GM19397 (cell line): Measurements from ENCODE around the gene ZBTB44.
"Not testable (repeated sequence)": the region's sequence is repeated elsewhere in the genome, so short reads cannot be mapped to it uniquely, and the experiment has no call there.

Experiments
- ATAC-seq: cut with Tn5 transposase; IDR thresholded peaks from one replicate; pipeline ENCODE4 v1.9.1; 2021; ENCODE audit warnings: mild to moderate bottlenecking, moderate library complexity; ENCODE audit not compliant: unreplicated experiment

Gene ZBTB44

DNA sequence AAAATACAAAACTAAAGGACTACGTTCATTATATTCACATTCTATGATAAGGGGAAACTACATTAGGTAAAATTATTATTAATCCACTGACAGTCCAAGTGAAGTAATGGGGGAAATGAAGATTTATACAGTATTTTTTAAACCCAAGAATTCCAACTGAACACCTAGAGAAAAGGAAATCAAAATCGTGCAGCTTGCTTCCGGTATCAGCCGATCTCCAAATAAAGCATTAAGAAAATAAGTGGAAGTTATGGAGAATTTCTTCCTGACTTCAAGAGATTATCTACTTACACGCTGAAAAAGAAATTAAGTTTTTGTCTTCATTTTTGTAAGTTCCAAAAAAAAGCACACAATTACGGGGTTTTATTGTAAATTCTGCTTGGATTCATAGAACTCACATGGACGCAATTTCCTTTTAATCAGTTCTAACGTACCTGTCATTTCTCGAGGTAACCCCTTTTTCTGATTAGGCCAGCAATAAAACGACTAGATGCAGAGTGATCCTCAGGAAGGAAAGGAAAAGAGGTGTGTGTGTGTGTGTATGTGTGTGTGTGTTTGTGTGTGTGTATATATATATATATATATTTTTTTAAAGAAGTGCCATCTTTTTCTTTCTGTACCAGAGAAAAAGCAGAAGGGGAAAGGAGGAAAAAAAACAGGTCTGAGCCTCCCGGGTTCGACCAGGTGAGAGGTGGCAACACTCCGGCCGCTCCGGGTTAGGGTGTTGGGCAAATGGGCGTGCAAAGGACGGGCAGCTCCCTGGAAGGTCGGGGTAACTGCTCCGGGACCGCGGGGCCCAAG is 1.1 kb downstream of the ZBTB44 start:
- no peak for ATAC-seq

DNA sequence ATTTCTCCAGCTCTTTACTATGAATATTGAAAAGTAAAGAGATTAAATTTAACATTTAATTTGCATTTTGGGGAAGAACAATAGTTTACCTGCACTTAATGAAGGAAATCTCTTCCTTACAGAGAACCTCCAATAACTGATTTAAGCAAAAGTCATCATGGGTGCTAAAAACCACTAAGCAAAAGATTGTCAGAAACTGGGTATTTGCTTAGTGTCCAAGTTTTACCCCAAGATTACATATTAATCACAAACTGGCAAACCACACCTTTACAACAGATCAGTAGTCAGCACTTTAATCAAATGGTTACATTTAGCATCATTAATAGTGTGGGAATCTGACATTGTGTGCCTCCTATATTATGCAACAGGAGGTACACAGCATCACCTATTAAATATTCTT is 2.7 kb downstream of the ZBTB44 start:
- ATAC-seq = no peak

DNA sequence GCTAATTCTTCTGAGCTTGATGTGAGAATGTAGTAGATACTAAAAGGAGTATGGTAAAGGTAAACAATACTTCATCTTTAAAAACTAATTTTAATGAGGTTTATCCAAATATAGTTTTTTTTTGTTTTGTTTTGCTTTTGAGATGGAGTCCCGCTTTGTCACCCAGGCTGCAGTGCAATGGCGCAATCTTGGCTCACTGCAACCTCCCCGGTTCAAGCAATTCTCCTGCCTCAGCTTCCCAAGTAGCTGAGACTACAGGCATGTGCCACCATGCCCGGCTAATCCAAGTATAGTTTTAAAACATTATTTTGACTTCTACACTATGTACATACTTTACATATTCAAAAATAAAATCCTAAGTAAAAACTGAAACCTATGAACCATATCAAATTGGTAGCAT is 4.1 kb downstream of the ZBTB44 start:
- ATAC-seq = no peak

DNA sequence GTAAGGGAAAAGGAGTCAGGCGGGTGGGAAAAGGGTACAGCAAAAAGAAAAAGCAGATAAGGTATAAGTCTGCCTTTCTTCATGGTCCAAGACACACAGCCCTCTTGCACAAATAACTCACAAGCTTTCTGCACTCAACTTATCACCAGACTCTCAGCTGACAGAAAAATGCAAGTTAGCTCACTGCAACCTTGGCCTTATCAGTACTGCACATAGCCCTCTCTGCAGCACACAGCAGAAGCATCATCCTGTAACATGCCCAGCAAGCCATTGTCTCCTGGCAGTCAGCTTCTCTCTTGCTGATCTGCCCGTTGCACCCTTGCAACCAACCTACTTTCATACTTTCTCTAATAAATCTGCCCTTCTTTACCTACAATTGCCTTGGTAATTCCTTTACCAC is 5.8 kb downstream of the ZBTB44 start:
- no peak for ATAC-seq

DNA sequence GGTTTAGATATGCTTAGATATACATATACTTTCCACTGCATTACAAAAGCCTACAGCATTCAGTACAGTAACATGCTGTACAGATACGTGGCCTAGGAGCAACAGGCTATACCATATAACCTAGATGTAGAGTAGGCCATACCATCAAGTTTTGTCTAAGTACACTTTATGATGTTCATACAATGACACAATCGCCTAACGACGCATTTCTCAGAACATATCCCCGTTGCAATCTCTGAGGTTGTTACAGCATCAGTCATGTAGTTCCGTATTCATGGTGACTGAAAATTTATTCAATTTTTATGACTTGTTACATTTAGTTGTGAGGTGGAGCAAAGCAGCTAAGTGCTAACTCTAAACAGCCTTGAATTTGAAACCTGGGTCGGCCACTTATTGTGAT is 6.7 kb downstream of the ZBTB44 start:
- ATAC-seq = no peak

DNA sequence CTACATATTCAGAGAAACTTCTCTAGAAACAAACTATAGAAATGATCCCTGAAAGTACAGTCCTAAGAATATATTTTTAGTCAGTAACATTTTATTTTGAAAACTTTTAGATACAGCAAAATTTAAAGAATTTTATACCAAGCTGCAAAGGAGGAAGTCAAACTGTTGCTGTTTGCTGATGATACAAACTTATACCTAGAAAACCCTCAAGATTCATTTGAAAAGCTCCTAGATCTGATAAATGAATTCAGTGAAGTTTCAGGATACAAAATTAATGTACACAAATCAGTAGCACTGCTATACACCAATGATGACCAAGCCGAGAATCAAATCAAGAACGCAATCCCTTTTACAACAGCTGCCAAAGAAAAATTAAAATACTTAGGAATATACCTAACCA is 10.1 kb downstream of the ZBTB44 start:
- no peak for ATAC-seq

DNA sequence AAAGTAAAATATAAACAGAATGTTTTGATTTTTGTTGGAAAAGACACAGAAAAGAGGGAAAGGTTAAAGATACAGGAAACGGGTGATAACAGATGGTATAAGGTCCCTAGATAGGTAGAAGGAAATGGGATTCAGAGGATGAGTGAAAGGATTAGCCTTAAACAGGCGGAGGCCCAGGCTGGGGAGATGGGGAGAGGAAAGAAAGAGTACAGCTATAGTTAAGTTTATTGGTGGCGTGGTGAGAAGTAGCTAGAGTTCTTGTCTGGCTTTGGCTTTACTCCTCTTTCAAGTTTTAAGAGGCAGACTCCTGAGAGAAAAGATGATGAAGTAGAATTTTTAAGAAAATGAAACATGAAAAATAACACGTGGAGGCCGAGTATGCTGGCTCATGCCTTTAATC is 13.7 kb downstream of the ZBTB44 start:
- peak; percentile 16 for ATAC-seq

DNA sequence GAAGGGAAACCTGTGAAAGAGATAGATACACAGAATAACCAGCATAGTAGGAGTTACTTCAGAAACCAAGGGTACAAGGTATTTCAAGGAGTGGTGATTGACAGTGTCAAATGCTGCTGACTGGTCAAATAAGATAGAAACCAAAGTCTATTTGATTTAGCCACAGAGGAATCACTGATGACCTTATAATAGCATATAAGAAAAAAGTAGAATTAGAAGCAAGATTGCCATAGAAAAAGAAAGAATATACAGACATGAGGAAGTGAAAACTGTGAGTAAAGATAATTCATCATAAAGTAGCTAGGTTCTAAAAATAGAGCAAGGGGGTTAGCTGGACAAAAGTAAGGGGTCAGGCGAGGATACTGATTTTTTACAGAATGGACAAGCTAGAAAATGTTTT is 14.2 kb downstream of the ZBTB44 start:
- peak; percentile 42 for ATAC-seq

DNA sequence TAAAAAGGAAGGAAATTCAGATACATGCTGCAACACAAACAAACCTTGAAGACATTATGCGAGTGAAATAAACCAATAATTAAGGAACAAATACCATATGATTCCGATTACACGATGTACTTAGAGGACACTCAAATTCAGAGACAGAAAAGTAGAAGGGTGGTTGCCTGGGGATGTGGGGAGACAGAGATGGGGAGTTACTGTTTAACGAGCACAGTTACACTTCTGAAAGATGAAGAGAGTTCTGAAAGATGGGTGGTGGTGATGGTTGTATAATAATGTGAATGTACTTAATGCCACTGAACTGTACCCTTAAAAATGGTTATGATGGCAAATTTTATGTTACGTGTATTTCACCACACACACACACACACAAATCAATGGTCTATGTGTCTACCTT is 14.7 kb downstream of the ZBTB44 start:
- ATAC-seq = no peak

DNA sequence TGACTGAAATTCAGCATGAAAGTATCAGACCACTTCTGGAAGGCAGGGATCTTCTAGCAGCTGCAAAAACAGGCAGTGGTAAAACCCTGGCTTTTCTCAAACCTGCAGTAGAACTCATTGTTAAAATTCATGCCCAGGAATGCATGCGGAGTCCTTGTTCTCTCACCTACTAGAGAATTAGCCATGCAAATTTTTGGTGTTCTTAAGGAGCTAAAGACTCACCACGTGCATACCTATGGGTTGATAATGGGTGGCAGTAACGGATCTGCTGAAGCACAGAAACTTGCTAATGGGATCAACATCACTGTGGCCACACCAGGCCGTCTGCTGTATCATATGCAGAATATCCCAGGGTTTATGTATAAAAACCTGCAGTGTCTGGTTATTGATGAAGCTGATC is 19.1 kb downstream of the ZBTB44 start:
- no peak for ATAC-seq

DNA sequence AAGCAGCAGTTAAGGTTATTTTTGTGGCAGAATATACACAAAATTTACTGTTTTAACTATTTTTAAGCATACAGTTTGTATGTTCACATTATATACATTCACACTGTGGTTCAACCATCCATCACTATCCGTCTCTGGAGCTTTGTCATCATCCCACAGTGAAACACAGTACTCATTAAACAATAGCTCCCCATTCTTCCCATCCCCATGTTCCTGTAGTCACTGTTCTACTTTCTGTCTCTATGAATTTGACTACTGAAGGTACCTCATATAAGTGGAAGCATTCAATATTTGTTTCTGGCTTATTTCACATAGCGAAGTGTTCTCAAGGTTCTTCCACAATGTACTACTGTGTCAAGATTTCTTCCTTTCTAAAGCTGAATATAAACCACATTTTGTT is 32.6 kb downstream of the ZBTB44 start:
- no peak for ATAC-seq

DNA sequence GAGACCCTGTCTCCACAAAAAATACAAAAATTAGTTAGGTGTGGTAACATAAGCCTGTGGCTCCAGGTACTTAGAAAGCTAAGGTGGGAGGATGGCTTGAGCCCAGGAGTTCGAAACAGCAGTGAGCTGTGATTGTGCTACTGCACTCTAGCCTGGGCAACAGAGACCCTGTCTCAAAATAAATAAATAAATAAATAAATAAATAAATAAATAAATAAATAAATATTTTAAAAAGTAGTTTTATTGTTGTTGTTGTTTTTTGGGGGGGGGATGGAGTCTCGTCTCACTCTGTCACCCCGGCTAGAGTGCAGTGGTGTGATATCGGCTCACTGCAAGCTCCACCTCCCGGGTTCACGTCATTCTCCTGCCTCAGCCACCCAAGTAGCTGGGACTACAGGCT is 33.4 kb downstream of the ZBTB44 start:
- not testable (repeated sequence) for ATAC-seq

DNA sequence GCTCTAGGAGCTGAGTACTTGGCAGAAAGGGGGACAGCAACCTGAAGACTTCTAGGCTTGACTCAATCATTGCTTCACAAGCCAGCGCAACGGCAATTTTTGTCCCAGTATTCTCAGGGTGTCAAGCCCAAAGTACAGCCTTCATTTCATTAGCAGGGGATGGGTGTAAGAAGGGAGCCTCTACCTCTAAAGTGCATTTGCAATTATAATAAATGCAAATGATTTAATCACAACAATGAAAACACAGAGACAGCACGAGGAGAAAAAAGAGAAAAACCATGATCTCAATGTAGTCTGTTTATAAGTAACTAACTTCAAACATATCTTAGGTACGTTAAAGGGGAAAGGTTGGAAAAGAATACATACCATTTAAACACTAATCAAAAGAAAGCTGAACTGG is 34.7 kb downstream of the ZBTB44 start:
- ATAC-seq = no peak

DNA sequence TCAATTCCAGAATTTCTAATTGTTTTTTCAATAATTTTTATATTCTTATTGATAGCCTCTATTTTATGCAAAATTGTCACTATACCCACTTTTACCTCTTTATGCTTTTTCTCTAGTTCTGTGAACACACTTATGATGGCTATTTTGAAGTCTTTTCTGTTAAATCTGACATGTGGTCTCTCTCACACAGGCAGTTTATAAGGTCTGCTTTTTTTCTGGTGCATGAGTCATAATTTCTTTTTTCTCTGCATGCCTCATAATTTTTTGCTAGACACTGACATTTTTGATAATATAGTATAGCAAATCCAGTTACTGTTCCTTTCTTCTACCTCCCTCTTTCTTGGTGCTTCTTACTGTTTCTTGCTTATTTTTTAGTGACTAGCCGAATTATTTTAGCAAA is 36.0 kb downstream of the ZBTB44 start:
- ATAC-seq = no peak

DNA sequence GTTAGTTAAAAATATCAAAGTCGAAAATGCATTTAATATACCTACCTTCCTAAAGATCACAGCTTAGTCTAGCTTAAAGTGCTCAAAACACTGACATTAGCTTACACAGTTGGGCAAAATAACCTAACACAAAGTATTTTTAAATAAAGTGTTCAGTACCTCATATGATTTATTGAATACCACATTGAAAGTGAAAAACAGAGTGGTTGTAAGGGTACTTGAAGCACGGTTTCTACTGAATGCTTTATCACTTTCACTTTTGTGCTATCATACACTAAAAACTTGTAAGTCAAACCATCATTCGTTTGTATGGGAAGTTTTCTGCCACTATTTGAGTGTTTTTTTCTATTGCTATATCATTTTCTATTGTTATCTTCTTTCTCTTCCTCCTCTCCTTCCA is 36.6 kb downstream of the ZBTB44 start:
- no peak for ATAC-seq

DNA sequence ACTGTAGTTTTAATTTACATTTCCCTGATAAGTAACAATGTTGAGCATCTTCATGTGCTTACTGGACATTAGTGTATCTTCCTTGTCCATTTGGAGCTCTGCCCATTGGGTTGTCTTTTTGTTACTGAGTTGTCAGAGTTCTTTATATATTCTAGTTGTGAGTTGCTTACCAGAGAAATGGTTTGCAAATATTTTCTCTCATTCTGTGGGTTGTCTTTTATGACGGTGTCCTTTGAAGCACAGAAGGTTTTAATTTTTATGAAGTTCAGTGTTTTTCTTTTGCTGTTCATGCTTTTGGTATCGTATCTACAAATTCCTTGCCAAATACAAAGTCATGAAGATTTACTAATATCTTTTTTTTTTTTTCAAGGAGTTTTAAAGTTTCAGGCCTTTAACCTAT is 42.4 kb downstream of the ZBTB44 start:
- ATAC-seq = no peak

DNA sequence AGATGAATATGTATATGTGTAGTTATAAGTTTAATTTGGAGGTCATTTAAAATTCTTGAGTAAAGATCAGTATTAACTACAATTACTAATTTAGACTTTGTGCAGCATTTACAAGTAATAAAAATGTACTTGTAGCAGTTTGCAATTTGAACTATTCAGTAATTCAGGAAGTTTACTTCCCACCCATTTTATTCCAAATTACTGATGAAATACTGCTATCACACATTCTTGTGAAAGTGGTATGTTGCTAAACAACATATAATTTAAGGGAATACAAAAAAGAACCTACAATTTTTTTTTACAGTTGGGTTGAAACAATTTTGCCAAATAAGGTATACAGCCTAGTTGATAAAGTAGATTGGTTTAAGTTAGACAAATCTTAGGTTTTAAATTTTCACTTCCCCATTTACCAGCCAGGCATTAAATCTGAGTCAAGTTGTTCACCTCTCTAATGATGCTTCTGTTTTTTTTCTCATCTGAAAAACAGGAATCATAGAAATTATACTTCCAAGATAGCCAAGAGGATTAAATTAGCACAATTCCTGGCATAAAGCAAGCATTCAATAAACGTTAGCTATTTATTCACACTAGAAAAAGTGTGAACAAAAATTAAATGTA is 45.3 kb downstream of the ZBTB44 start:
- ATAC-seq = no peak

DNA sequence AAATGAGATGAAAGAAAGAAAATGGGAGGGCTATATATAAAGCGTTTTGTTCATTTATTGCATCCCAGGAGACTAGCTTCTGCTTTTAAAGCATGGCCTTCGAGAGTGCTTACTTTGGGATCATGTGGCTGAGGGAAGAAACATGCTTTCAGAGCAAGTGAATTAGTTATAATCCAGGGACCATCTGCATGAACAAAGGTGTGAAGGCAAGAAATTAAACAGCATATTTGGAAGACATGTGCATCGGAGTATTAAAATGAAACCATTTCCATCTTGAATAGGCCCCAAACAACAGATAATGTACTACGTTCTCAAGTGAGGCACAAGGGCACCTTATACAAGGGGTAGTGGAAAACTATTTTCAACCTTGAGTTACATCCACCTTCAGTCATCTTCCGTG is 51.4 kb downstream of the ZBTB44 start:
- no peak for ATAC-seq

DNA sequence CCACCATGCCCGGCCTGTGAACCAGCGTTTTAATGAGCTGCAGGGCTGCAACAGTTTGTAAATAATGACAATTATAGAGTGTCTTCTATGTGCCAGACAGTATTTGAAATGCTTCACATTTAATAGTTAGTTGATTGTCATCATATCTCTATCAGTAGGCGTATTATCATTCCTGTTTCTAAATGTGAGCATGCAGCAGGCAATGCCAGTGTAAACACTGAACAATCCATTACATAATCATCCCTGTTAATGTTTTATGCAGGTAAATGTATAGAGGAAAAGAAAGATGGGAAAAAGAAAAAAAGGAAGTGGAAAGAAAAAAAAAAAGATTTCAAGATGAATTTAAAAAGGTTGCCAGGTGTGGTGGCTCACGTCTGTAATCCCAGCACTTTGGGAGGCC is 52.3 kb downstream of the ZBTB44 start:
- no peak for ATAC-seq

DNA sequence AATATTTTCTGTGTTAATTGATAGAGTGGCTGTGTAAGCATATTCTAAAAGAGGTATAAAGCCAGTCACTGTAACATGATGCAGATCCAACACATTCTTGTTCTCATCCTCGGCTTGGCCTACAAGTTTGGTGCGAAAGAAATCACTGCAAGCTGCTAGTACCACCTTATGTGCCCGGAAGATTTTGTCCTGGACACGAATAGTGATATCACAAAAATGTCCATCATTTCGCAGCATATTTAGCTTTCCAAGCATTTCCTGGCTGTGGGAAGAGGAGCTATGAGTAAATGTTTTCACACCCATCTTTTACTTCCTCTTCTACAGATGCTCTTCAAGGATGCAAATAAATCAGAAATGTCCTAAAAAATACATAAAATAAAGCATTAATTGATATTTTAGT is 53.1 kb downstream of the ZBTB44 start:
- ATAC-seq = no peak

DNA sequence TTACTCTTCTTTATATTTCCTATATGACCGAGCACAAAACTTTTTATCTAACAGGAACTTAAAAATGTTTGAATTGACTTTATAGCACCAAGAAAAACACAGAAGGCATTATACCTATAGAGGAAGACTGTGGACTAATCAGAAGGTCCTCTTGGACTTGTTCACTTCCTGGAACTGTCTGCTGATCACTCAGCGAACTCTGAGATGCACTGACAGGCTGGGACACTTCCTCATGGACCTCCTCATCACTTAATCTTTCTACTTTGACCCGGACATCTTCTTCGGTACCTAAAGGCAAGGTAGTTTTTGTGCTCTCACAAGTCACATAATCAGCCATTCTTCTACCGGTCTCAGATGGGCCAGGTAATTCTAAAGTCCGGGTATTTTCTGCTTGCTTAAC is 54.0 kb downstream of the ZBTB44 start:
- no peak for ATAC-seq

DNA sequence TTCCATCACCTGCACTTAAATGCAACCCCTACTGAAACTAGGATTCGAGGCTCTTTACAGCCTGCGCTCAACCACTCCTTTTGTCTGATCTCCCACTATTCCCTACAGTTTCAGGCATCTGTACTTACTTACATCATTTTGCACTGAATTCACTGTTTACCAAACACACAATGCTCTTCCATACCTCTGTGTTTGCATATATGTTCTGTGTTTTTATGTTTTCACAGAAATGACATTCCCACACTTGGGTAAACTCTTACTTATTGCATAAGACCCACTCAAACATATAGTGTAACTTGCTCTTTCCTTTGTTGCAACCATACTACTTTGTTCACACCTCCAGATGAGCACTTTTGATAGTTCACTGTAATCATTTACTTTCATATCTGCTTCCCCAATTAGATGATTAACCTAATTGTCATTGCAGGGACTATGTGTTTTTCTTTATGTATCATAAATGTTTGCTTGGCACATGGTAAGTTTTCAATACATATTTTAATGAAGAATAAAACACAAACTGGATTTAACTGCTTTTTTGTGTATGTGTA is 54.6 kb downstream of the ZBTB44 start:
- no peak for ATAC-seq

DNA sequence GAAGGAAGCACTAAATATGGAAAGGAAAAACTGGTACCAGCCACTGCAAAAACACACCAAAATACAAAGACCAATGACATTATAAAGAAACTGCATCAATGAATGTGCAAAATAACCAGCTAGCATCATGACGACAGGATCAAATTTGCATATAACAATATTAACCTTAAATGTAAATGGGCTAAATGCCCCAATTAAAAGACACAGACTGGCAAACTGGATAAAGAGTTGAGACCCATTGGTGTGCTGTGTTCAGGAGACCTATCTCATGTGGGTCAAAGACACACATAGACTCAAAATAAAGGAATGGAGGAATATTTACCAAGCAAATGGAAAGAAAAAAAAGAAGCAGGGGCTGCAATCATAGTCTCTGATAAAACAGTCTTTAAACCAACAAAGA is 63.0 kb downstream of the ZBTB44 start:
- not testable (repeated sequence) for ATAC-seq
